Stimulated activated CD4-positive, alpha-beta T cell treated with anti-CD3 and anti-CD28 coated beads, Interleukin-12 subunit alpha, Interleukin-12 subunit beta, amount 100 ng/mL, for 4 hours (primary cell): Measurements from ENCODE around the gene GKAP1.
"Not testable (repeated sequence)": the region's sequence is repeated elsewhere in the genome, so short reads cannot be mapped to it uniquely, and the experiment has no call there.

Experiments used
- DNase-seq: peaks from one replicate; pipeline ENCODE4 v3.0.0-alpha.2; 2020

GKAP1 gene

DNA sequence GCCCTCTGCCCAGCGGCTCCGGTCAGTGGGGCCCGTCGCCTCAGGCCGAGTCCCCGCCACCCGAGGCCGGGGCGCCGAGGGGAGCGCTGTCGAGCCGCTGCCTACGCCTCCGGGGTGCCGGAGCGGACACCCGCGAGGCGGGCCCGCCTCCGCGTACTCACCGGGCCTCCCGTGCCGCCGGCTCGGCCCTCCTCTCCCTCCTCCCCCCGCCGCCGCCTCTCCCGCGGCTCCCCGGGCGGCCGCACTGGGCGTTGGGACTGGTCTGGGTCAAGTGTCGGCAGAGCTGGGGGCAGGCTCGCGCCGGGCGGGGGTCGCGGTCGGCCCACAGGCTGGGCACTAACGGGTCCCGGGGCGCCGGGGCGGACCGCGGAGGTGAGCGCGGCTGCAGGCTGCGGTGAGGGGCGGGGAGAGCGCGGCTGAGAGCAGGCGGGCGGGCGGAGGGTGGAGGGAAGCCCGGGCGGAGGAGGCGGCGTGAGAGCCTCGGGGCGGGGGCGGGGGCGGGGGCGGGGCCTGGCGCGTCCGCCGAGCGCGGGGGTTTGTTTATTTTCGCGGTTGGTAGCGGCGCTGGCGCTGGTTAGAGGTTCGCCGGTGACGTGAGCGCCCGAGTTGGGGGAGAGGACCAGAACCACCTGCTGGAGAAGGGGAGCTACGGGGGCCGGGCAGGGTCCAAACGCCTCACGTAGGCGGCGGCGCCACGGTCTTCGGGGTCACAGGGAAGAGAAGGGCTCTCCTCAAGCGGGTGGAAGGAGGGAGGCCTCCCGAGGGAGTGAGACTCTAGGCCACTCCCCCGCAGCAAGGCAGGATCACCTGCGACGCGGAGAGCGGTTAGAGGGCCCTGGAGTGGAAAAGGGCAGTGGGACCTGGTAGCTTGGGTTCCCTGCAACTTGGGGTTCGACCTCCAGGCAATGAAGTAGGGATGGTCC is at the start of gene GKAP1:
TSS of gene GKAP1 (minus strand) at position 414 of the 923 bp plus-strand sequence. CDS start 11,252 bp downstream, outside the sequence.
- DNase-seq, result peak; percentile 67

DNA sequence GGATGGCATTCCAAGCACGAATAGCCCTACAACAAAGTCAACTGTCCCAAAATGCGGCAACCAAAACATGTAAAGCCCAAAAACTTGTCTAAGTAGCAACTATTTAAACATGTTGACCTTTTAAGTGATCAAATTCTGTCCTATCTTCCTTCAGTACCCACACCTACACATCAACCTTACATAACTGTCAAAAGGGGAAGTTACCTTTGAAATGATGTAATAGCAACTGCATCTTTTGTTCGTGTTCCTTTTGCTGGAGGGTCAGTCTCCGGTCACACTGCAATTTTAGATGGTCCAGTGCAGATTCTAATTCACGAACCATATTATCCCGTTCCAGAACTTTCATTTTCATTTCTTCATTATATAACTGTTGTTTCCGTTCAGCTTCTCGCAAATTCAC is 32.3 kb upstream of the GKAP1 start:
- DNase-seq, result not testable (repeated sequence)

DNA sequence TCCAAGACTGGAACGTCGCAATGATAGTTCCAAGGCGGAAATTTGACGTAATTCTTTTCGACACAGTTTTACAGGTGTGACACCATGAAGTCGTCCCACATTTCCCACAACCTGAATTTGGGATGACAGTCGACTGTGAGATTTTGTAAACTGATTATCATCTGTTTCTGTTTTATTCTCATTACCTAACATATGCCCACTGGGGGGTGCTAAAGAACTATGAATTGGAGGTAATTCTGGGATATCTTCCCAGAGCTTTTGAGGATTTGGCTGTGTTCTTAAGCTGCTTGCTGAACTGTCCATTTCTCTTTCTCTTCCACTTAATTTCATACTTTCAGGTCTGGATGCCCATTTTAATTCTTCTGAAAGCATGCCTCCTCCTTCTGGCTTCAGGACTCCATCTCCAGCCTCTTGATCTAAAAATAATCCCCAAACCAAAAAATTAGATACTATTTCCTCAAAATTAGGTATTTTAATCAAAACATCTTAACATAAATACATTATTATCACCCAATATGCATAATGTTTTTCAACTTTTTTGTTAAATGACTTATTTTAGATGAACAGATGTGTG is 19.6 kb upstream of the GKAP1 start:
- DNase-seq, result not testable (repeated sequence)

DNA sequence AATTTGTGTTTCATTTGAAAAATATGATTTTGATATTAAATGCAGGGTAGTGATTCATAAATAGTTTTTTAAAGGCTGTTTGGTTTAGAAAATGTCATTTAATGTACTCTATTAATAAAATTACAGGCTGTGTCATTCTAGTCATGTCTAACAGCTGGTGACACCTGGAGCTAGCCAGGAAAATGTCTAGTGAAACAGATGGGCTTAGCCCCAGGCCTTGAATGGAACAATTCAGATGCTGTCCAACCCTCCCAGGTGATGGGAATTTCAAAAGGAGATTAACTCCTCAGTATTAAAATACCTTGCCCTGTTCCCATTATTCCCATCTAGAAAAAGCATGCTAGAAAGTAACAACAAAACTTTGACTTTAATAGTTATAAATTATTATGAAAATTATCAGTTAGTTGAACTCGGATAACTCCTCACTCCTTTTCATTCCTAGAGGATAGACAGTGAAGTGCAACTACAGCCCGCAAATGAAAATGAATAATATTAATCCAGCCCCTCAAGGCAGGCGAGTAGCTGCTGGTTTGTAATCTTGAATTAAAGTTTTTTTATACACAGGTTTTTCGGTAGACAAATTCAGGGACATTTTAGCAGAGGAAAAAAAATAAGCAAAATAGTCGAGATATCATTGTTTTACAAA is 13.0 kb upstream of the GKAP1 start:
- DNase-seq, result not testable (repeated sequence)

- DNase-seq, result not testable (repeated sequence)
These were observed 7.5 kb upstream of the GKAP1 start for GRCh38 chr9:83824986-83825623.

DNA sequence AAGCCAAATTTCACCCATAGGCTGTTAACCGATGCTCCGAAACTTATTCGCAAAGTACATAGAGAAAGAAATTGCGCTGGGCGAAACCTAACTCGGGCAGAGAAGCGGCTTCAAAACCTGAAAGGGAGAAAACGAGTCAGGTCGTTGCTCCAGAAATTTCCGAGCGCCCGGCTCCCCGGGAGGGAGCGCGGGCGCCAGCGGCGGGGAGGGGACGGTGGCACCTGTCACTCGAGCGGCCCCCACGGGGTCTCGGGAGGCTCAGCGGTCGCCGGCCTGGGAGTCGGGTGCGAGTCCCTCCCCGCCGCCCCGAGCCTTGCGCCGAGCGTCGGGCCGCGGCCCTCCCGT is 586 bp downstream of the GKAP1 start:
- peak; percentile 16 for DNase-seq

DNA sequence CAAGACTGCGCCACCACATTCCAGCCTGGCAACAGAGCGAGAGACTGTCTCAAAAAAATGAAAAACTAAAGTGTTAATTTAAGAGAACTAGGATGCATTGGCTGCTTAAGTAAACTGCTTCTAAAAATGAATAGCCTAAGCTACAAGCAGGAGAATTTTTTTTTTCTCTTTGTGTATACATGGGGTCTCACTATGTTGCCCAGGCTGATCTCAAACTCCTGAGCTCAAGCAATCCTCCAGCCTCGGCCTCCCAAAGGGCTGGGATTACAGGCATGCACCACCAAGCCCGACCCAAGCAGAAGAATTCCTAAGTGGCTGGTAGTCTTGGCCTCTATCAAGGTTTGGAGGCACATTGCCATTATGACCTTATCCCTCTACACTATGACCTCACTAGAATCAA is 2.4 kb downstream of the GKAP1 start:
- not testable (repeated sequence) for DNase-seq

GRCh38 chr9:83809213-83809612 is 8.4 kb downstream of the GKAP1 start:
- not testable (repeated sequence) for DNase-seq

- DNase-seq, result not testable (repeated sequence)
These were observed 13.1 kb downstream of the GKAP1 start for GRCh38 chr9:83804454-83804853.

GRCh38 chr9:83803941-83804340 is 13.6 kb downstream of the GKAP1 start:
- not testable (repeated sequence) for DNase-seq

DNA sequence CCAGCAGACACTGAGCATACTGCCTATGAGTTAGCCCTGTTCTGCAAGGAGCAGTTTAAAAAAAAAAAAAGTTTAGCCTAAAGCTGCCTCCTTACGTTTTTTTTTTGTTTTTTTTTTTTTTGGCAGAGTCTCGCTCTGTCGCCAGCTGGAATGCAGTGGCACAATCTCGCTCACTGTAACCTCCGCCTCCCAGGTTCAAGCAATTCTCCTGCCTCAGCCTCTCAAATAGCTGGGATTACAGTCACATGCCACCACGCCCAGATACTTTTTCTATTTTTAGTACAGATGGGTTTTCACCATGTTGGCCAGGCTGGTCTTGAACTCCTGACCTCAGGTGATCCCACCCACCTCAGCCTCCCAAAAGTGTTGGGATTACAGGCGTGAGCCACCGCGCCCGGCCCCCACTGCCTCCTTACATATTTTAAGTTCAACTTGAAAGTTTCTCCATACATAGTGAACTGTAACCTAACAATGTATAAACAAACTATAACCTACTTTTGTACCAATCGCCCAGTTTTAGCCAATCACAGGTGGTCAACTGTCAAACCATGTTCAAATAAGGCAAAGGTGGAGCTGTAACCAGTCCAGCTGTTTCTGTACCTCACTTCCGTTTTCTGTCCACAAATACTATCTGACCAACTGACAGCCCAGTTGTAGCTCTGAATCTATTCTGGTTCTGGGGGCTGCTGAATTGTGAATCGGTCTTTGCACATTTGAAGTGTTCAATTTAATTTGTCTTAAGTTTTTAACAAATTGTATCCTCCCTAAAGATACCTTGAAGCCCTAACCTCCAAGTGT is 17.1 kb downstream of the GKAP1 start:
- no peak for DNase-seq

- DNase-seq, result no peak
These were observed 23.5 kb downstream of the GKAP1 start for GRCh38 chr9:83794051-83794450.

- DNase-seq, result no peak
These were observed 24.8 kb downstream of the GKAP1 start for GRCh38 chr9:83792746-83793145.

- DNase-seq, result no peak
These were observed 39.4 kb downstream of the GKAP1 start for GRCh38 chr9:83778164-83778563.

DNA sequence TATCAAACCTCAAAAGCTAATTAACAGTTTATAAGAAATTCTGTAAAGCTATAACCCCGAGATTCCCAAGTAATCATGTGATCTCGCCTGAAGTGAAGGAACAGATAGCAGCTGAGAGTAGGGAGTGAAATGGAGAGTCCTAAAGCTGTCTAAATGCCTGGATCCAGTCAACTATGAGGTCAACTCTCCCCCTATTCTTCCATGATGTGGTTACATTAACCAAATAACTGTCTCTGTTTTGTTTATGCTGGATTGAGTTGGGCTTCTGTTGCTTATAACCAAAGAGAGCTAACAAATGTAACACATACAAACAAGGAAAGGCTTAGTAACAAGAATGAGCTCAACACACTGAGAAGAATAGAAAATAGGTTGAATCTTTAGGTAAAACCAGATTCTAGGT is 41.6 kb downstream of the GKAP1 start:
- DNase-seq, result no peak

DNA sequence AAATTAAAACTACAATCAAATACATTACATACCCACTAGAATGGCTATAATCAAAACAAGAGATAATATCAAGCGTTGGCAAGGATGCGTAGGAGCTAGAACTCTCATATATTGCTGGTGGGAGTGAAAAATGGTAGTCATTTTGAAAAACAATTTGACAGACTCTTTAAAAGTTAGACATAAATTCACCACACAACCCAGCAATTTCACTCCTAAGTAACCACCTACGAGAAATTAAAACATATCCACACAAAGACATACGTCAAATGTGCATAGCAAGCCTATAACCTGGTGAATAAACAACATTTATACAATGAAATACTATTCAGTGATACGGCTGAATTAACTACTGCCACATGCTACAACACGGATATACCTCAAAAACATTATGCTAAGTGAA is 44.7 kb downstream of the GKAP1 start:
- no peak for DNase-seq

DNA sequence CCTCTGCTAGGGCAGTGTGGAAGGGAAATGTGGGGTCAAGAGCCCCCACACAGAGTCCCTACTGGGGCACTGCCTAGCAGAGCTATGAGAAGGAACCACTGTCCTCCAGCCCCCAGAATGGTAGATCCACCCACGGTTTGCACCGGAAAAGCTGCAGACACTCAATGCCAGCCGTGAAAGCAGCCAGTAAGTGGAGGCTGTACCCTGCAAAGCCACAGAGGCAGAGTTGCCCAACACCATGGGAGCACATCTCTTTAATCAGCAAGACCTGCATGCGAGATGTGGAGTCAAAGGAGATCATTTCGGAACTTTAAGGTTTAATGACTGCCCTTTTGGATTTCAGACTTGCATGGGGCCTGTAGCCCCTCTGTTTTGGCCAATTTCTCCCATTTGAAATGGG is 52.2 kb downstream of the GKAP1 start:
- no peak for DNase-seq

DNA sequence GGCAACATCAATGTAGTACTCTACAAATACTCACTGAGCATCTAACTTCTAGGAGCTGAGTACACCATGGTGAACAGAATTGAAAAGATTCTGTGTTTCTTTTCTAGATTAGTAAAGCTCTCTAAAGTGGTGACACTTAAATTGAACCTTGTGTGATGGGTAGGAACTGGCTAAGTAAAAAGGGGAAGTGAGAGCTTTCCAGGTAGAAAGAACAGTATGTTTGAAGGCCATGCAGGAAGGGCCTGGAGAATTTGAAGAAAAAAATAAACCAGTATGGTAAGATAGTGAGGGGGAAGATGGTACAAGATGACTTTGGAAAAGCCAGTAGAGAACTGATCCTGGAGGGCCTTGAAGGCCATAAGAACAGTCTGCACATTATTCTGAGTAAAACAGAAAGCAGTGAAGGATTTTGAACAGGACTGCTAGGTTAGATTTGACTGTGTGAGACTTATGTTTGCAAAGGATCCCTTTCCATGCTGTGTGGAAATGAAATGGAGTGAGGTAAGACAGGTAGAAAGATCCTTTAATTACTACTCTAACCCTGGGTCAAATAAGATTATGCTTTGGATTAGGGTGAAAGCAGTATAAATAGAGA is 63.1 kb downstream of the GKAP1 start:
- no peak for DNase-seq

DNA sequence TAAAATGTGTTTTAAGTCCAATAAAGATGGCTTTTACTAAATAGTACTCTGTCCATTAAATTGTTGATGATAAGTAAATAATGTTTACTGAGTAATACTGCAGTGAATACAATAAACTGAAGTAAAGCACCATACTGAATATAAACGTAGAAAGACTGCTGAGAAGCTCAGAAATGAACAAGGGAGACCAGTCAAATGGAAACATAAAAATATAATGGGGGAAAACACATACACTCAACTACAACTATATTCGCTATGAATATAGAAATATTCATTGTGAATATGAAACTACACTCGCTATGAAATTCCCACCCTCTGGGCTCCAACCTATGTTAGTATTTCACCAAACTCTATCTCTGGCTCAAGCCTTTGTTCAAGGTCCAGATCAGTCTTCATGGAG is 67.9 kb downstream of the GKAP1 start:
- DNase-seq, result no peak

GRCh38 chr9:83744206-83744605 is 73.4 kb downstream of the GKAP1 start:
- no peak for DNase-seq

GRCh38 chr9:83733739-83734138 is 83.8 kb downstream of the GKAP1 start:
- DNase-seq, result no peak
